H9 (cell line): ENCODE measurements around the gene FBXL13. TPM values are rescaled to one million over a fixed set of nuclear protein-coding genes. Genes with fewer than 3 reads are reported as not detected.

Experiments
- DNase-seq: peaks from one replicate; pipeline ENCODE4 v3.0.0-alpha.2; 2017
- H2AFZ ChIP-seq: one replicate; pipeline ENCODE4 v1.6.1; 2013; ENCODE audit warnings: mild to moderate bottlenecking, low read length, control low read depth, moderate library complexity
- H2AK5ac ChIP-seq: 2 replicates; pipeline ENCODE4 v1.6.1; 2013; ENCODE audit warnings: low read length, control low read depth, mixed read lengths; ENCODE audit not compliant: insufficient read length
- H2BK120ac ChIP-seq: one replicate; pipeline ENCODE4 v1.6.1; 2013; ENCODE audit warnings: low read depth, mild to moderate bottlenecking, low read length, control low read depth, inconsistent platforms; ENCODE audit not compliant: poor library complexity, severe bottlenecking
- H2BK12ac ChIP-seq: 2 replicates; pipeline ENCODE4 v1.6.1; 2013; ENCODE audit warnings: low read length, control low read depth, mixed read lengths, low read depth; ENCODE audit not compliant: insufficient read length
- H2BK15ac ChIP-seq: 2 replicates; pipeline ENCODE4 v1.6.1; 2013; ENCODE audit warnings: low read depth, low read length, control low read depth
- H2BK20ac ChIP-seq: one replicate; pipeline ENCODE4 v1.6.1; 2013; ENCODE audit warnings: low read depth, mild to moderate bottlenecking, low read length, control low read depth, inconsistent platforms; ENCODE audit not compliant: poor library complexity, severe bottlenecking
- H2BK5ac ChIP-seq: 2 replicates; pipeline ENCODE4 v1.6.1; 2013; ENCODE audit warnings: low read length, control low read depth, mixed read lengths; ENCODE audit not compliant: insufficient read length
- H3K14ac ChIP-seq: 2 replicates; pipeline ENCODE4 v1.6.1; 2013; ENCODE audit warnings: low read length, control low read depth; ENCODE audit not compliant: insufficient read depth
- H3K18ac ChIP-seq: 2 replicates; pipeline ENCODE4 v1.6.1; 2013; ENCODE audit warnings: low read depth, mild to moderate bottlenecking, mixed read lengths, low read length, control low read depth; ENCODE audit not compliant: insufficient read length
- H3K23ac ChIP-seq: 2 replicates; pipeline ENCODE4 v1.6.1; 2013; ENCODE audit warnings: low read length, control low read depth, mixed read lengths, low read depth; ENCODE audit not compliant: insufficient read length
- H3K23me2 ChIP-seq: 2 replicates; pipeline ENCODE4 v1.6.1; 2013; ENCODE audit warnings: low read depth, mild to moderate bottlenecking, mixed read lengths, low read length, control low read depth; ENCODE audit not compliant: insufficient read length, poor library complexity, severe bottlenecking
- H3K27ac ChIP-seq: 2 replicates; pipeline ENCODE4 v1.5.1; 2013; ENCODE audit warnings: low read length, control low read depth, mixed read lengths, low read depth; ENCODE audit not compliant: insufficient read length
- H3K27me3 ChIP-seq: 2 replicates; pipeline ENCODE4 v1.6.1; 2013; ENCODE audit warnings: low read length, control low read depth, inconsistent platforms; ENCODE audit not compliant: insufficient read depth
- H3K4ac ChIP-seq: 2 replicates; pipeline ENCODE4 v1.6.1; 2013; ENCODE audit warnings: low read depth, mild to moderate bottlenecking, control low read depth, inconsistent platforms, low read length, moderate library complexity
- H3K4me1 ChIP-seq: 2 replicates; pipeline ENCODE4 v1.6.1; 2013; ENCODE audit warnings: low read length, control low read depth, inconsistent platforms; ENCODE audit not compliant: insufficient read depth
- H3K4me2 ChIP-seq: 2 replicates; pipeline ENCODE4 v1.6.1; 2013; ENCODE audit warnings: low read length, control low read depth, mixed read lengths; ENCODE audit not compliant: insufficient read length, insufficient read depth
- H3K56ac ChIP-seq: 2 replicates; pipeline ENCODE4 v1.6.1; 2013; ENCODE audit warnings: low read depth, mild to moderate bottlenecking, mixed read lengths, low read length, control low read depth; ENCODE audit not compliant: insufficient read length
- H3K79me1 ChIP-seq: 2 replicates; pipeline ENCODE4 v1.6.1; 2013; ENCODE audit warnings: low read depth, mild to moderate bottlenecking, moderate library complexity, low read length, control low read depth, inconsistent platforms; ENCODE audit not compliant: insufficient read depth, poor library complexity, severe bottlenecking
- H3K79me2 ChIP-seq: 2 replicates; pipeline ENCODE4 v1.6.1; 2013; ENCODE audit warnings: low read length, control low read depth, inconsistent platforms; ENCODE audit not compliant: insufficient read depth
- H3K9ac ChIP-seq: 2 replicates; pipeline ENCODE4 v1.6.1; 2013; ENCODE audit warnings: low read length, control low read depth, mixed read lengths; ENCODE audit not compliant: insufficient read length; ENCODE audit errors: extremely low read depth
- H3K9me3 ChIP-seq: one replicate; pipeline ENCODE4 v1.6.1; 2013; ENCODE audit warnings: low read depth, low read length, inconsistent platforms; ENCODE audit not compliant: control insufficient read depth
- H3T11ph ChIP-seq: one replicate; pipeline ENCODE4 v1.6.1; 2013; ENCODE audit warnings: mild to moderate bottlenecking, low read length, control low read depth, inconsistent platforms
- H4K20me1 ChIP-seq: one replicate; pipeline ENCODE4 v1.6.1; 2013; ENCODE audit not compliant: control insufficient read depth, insufficient read length, insufficient read depth
- H4K5ac ChIP-seq: 2 replicates; pipeline ENCODE4 v1.6.1; 2013; ENCODE audit warnings: low read depth, mild to moderate bottlenecking, mixed read lengths, low read length, control low read depth; ENCODE audit not compliant: insufficient read length
- H4K8ac ChIP-seq: replicated peaks from 2 replicates; pipeline ENCODE4 v1.6.1; 2013; ENCODE audit warnings: low read length, control low read depth, mixed read lengths, low read depth; ENCODE audit not compliant: insufficient read length
- H4K91ac ChIP-seq: 2 replicates; pipeline ENCODE4 v1.6.1; 2013; ENCODE audit warnings: low read depth, mild to moderate bottlenecking, moderate library complexity, mixed read lengths, low read length, control low read depth; ENCODE audit not compliant: insufficient read length
- H3K27ac Mint-ChIP-seq, 3 experiments: 2 replicates in 2 of 3; 3 replicates in 1 of 3; pipeline ENCODE4 v1.8.0; 2020 to 2021; ENCODE audit warnings: mixed read lengths in 3 of 3, mild to moderate bottlenecking in 1 of 3, moderate library complexity in 1 of 3
- H3K27me3 Mint-ChIP-seq: 2 replicates; pipeline ENCODE4 v1.8.0; 2021; ENCODE audit warnings: low read depth, mild to moderate bottlenecking, moderate library complexity, mixed read lengths
- H3K36me3 Mint-ChIP-seq, 3 experiments: 2 replicates in 2 of 3; 3 replicates in 1 of 3; pipeline ENCODE4 v1.8.0; 2020 to 2021; ENCODE audit warnings: low read depth in 3 of 3, mixed read lengths in 3 of 3; ENCODE audit not compliant: insufficient read depth in 1 of 3
- H3K4me1 Mint-ChIP-seq, 2 experiments: 2 replicates each; pipeline ENCODE4 v1.8.0; 2020; ENCODE audit warnings: mixed read lengths in 2 of 2
- H3K4me3 Mint-ChIP-seq, 2 experiments: 2 replicates in 1 of 2; 3 replicates in 1 of 2; pipeline ENCODE4 v1.8.0; 2020 to 2021; ENCODE audit warnings: mild to moderate bottlenecking in 2 of 2, mixed read lengths in 2 of 2, moderate library complexity in 1 of 2
- H3K9me3 Mint-ChIP-seq, 2 experiments: 2 replicates in 1 of 2; 3 replicates in 1 of 2; pipeline ENCODE4 v1.8.0; 2020; ENCODE audit warnings: mild to moderate bottlenecking in 2 of 2, mixed read lengths in 2 of 2, moderate library complexity in 1 of 2
- CTCF ChIP-seq: fragments of 200-600 bp; sonication (generic); conservative IDR thresholded peaks from 3 replicates; pipeline ENCODE4 v1.8.0; 2021; ENCODE audit warnings: antibody characterized with exemption, mild to moderate bottlenecking
- WGBS: extraction: QIAGEN DNeasy Blood & Tissue Kit; methylation state at CpG from one replicate; pipeline ENCODE4 v1.1.7; 2013; ENCODE audit warnings: missing lambda C conversion rate, low lambda C conversion rate, mixed read lengths; ENCODE audit not compliant: insufficient read length; ENCODE audit errors: extremely low coverage; 5-methylcytosine and 5-hydroxymethylcytosine counted together
- total RNA-seq: library from RNA; stranded (reverse); gene quantifications from 2 replicates; pipeline ENCODE4 v1.2.1, GENCODE V29; 2021

The FBXL13 gene
- total RNA-seq, 1 experiment from 2014 or later: 4.4 TPM

- no peak overlapping the region for H3K27ac Mint-ChIP-seq
- H3K23ac ChIP-seq: no peak overlapping the region
- peaks cover 2% of the 10 kb centered on the region; the same call in 1 of the 2 replicates for H3K4me1 ChIP-seq
- no peak overlapping the region for H3K56ac ChIP-seq
- no peak overlapping the region for H2BK20ac ChIP-seq
- no peaks in the 10 kb centered on the region for H3K27me3 Mint-ChIP-seq
- H2BK15ac ChIP-seq: no peak overlapping the region
- no peaks in the 10 kb centered on the region for H3K79me1 ChIP-seq
- no peak for TF ChIP-seq CTCF
- no peak overlapping the region for H2BK5ac ChIP-seq
- no peaks in the 10 kb centered on the region for H4K20me1 ChIP-seq
- peaks cover 3 to 26% (median 24%) of the 10 kb centered on the region in 3 experiments; a peak in 6 of 7 replicates for H3K36me3 Mint-ChIP-seq
- H4K91ac ChIP-seq: no peak overlapping the region
- no peak overlapping the region for H3K4me2 ChIP-seq
- H2BK12ac ChIP-seq: no peak overlapping the region
- H3K4ac ChIP-seq: no peak overlapping the region
- H2AK5ac ChIP-seq: no peak overlapping the region
- no peak overlapping the region for H3K4me3 Mint-ChIP-seq
- no peaks in the 10 kb centered on the region for H3K27me3 ChIP-seq
- H3K79me2 ChIP-seq: no peaks in the 10 kb centered on the region
- no peak overlapping the region for H3T11ph ChIP-seq
- no peak overlapping the region for H3K9ac ChIP-seq
- H3K14ac ChIP-seq: no peak overlapping the region
- H2AFZ ChIP-seq: no peak overlapping the region
- H3K18ac ChIP-seq: no peak overlapping the region
- no peak overlapping the region for H3K27ac ChIP-seq
- no peak overlapping the region for H2BK120ac ChIP-seq
- no peaks in the 10 kb centered on the region for H3K9me3 Mint-ChIP-seq
- H4K8ac ChIP-seq: no peak overlapping the region
- DNase-seq: no peak
- WGBS: no CpG with 5 or more reads among the region's 2 CpGs
- no peak overlapping the region for H4K5ac ChIP-seq
- H3K23me2 ChIP-seq: no peaks in the 10 kb centered on the region
- H3K9me3 ChIP-seq: no peaks in the 10 kb centered on the region
- H3K4me1 Mint-ChIP-seq: peaks cover 7% of the 10 kb centered on the region in 2 experiments
Measured at GRCh38 chr7:103101543-103101942, 26.9 kb upstream of the FBXL13 start.
